GM18507 (cell line): ENCODE measurements around the gene TMEM119.
A peak's percentile ranks its signal among the peaks of the same experiment; 100 is the strongest.

Experiments used
- DNase-seq: peaks from one replicate; pipeline ENCODE4 v3.0.0; 2011; ENCODE audit warnings: low read depth; ENCODE audit not compliant: insufficient read length; ENCODE audit errors: extremely low spot score
- FAIRE-seq: peaks from 2 replicates; lab custom pipeline; 2011; peaks lifted over from hg19 to GRCh38; lab: Jason Lieb, UNC

The TMEM119 gene

GRCh38 chr12:108571609-108572165, 26.2 kb downstream of the TMEM119 start:
- DNase-seq (no peak), FAIRE-seq (no peak)

GRCh38 chr12:108570743-108571608, 26.9 kb downstream of the TMEM119 start:
- DNase-seq, result no peak
- FAIRE-seq, result peak; percentile 73

- FAIRE-seq (peak; percentile 99), DNase-seq (peak; percentile 52)
Observed at GRCh38 chr12:108568338-108569154, 29.3 kb downstream of the TMEM119 start.

GRCh38 chr12:108567406-108568337, 30.2 kb downstream of the TMEM119 start:
- FAIRE-seq (peak; percentile 91), DNase-seq (no peak)

GRCh38 chr12:108566452-108566851, 31.4 kb downstream of the TMEM119 start:
- no peak for FAIRE-seq

GRCh38 chr12:108565976-108566375, 31.9 kb downstream of the TMEM119 start:
- peak; percentile 91 for FAIRE-seq
- no peak for DNase-seq

More at GRCh38 chr12:108566452-108566851, 31.4 kb downstream of the TMEM119 start:
- no peak for DNase-seq

GRCh38 chr12:108565146-108565545, 32.7 kb downstream of the TMEM119 start:
- no peak for FAIRE-seq
- no peak for DNase-seq

- DNase-seq, result no peak
- FAIRE-seq, result no peak
Observed at GRCh38 chr12:108564724-108565123, 33.2 kb downstream of the TMEM119 start.

GRCh38 chr12:108563804-108564151, 34.1 kb downstream of the TMEM119 start:
- no peak for DNase-seq
- no peak for FAIRE-seq

GRCh38 chr12:108563136-108563803, 34.6 kb downstream of the TMEM119 start:
- FAIRE-seq, result peak; percentile 91
- no peak for DNase-seq

GRCh38 chr12:108562348-108563135, 35.3 kb downstream of the TMEM119 start, which contains the start of gene ISCU:
ISCU (plus strand) TSS chr12:108562596; CDS start chr12:108562623, 27 bp downstream.
- FAIRE-seq (peak; percentile 95), DNase-seq (peak; percentile 89)

GRCh38 chr12:108561852-108562347, 36.0 kb downstream of the TMEM119 start:
- DNase-seq, result no peak
- no peak for FAIRE-seq

- DNase-seq (peak; percentile 66), FAIRE-seq (peak; percentile 84)
Observed at GRCh38 chr12:108560752-108561719, 36.8 kb downstream of the TMEM119 start, which contains the start of gene SART3. SART3 (minus strand) TSS chr12:108561173; CDS start chr12:108561154, 19 bp downstream.

GRCh38 chr12:108560321-108560721, 37.6 kb downstream of the TMEM119 start:
- DNase-seq (no peak), FAIRE-seq (no peak)

- FAIRE-seq (no peak), DNase-seq (no peak)
Observed at GRCh38 chr12:108559748-108560147, 38.1 kb downstream of the TMEM119 start.

GRCh38 chr12:108559007-108559655, 38.8 kb downstream of the TMEM119 start:
- FAIRE-seq, result no peak
- DNase-seq, result no peak
